Stimulated activated CD8-positive, alpha-beta memory T cell treated with anti-CD3 and anti-CD28 coated beads, Interleukin-2, amount 100 ng/mL, for 48 hours (primary cell): ENCODE data around the gene CINP.

Source experiments
- DNase-seq, 2 donors: peaks; one replicate each; pipeline ENCODE4 v3.0.0-alpha.2; 2020; ENCODE audit warnings: low read depth in 2 of 2

The CINP gene

DNA sequence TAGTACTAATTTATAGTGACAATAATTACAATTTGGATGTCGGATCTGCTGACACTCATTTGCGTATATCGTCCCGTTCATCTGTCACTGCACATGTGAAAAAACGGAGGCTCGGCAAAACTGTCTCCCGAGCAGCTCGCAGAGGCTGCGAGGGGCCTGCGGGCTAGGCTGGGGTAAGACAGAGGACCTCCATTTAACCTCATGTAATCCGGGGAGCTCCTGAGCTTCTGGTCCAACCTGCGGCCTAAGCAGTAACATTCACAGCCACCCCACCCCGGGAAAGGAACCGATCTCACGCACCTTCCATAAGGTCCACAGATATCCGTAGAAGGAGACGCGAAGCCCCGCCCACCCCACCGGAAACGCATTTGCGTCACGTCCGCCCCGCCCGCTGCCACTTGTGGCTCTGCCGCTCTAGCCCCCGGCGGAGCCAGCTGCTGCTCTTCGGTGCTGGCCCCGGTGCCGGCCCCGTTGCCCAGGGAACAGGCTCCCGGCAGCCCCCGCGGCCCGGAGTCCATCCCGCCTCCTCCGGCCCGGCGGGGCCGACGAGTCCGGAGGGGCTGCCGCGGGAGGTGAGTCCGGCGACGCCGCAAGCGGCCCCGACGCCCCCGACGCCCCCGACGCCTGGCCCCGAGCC lies at the start of gene CINP, which contains the start of gene TECPR2:
Gene CINP, minus strand, starts transcription at position 346 of the 637 bp plus-strand sequence. Its CDS starts 39 bp downstream, at position 307.
Gene TECPR2, plus strand, starts transcription at position 397 of the 637 bp plus-strand sequence. CDS start 13,781 bp downstream, outside the sequence.
- peak; percentile 95 to 99 for DNase-seq

DNA sequence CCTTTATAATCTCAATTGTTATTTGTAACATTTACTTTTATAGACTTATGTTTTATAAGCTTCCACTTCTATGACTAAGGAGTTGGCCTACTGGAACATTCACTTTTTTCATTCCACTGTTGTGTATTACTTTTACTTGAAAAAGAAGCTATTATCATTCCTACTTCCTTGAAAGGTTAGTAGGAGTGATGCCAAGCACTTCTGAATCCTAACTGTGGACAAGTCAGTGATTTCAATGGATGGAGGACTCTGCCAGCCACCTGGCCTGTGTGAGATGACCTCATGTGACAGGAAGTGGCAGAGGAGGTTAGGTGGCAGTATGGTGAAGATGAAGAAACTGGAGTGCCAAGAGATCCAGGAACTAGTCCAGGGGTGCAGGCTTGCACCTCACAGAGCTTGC lies 46.0 kb upstream of the CINP start:
- no peak for DNase-seq

DNA sequence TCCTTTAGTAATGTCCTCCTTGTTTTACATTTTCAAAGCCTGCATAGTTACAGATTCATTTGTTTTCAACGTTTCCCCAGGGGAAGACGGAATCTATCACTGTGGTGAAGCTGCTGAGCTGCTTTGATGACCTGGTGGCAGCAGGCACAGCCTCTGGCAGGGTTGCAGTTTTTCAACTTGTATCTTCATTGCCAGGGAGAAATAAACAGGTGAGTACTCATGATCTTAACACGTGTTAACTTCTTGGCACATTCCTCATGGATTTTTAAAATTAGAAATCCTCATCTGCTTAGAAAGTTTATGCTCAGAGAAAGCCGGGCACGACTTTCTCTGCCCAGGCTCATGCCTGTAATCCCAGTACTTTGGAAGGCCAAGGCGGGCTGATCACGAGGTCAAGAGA lies 44.6 kb upstream of the CINP start:
- no peak for DNase-seq

DNA sequence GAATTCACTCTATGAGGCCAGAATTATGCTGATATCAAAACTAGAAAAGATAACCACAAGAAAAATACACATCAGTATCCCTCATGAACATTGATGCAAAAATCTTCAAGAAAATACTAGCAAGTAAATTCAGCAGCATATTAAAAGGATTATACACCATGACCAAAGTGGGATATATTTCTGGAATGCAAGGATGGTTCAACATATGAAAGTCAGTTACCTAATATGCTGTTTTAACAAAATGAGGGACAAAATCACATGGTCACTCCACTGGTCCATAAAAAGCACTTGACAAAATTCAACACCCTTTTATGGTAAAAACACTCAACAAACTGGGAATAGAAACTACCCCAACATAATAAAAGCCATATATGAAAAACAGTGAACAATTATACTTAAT lies 40.3 kb upstream of the CINP start:
- no peak for DNase-seq

DNA sequence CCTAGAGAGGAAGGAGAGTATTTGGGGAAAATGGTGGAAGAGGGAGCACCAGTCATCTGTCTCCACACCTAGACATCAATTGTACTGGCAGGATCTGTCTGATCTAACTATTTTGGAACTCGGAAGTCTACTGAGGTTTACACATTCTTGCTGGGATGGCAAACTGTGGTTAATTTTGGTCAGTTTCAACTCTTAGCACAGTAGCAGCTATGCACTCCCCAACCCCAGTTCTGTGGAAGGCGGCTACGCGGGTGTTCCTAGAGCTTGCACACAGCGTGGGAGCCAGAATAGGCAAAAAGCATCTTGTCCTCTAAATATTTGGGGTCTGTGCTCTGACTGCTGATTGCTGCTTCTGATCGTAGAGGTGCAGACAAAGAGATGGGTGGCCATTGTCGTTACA lies 33.8 kb upstream of the CINP start:
- DNase-seq: no peak

DNA sequence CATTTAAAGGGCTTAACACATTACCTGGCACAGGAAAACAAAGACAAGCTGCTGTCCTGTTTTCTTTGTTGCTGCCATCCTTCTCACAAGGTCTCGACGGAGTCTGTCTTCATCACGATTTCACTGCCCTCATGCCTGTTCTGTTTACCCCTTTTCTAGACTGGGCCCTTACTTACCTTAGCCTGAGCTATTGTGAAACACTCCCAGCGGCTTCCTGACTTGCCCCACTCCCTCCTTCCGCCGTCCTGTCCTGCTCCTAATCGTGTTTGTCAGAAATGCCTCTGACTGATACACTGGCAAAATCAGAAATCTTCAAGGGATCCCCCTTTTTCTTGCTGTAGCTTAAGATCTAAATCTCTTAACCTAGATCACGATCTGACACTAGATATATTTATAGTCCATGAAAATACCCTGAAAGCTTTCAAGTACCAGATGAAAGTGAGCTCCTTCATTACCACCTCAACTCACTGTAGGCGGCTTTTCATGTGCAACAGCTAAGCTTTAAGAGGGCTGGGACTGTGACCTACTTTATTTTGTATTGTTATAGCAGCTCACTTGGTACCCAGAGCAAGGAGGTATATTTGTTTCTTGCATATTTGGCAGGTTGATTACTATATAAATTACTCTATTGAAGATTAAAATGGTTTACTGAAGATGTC lies 32.2 kb upstream of the CINP start:
- DNase-seq: no peak

DNA sequence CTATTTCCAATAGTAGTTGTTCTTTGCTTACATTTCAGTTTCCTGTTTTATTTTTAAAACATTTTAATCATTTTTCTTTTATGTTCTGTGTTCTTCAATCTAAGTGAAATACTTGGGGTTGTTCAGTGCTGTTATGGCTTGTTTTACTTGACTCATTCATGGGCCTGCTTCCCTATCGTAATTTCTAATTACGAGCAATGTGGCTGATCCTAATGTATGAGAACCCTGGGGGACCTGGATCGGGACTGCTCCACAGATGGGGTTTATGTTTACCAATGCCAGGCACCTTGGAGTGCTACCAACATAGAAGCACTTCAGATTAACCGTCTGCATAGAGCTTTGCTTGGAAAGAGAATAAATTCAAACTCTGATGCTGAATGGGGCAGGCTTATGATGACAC lies 29.8 kb upstream of the CINP start:
- no peak for DNase-seq

DNA sequence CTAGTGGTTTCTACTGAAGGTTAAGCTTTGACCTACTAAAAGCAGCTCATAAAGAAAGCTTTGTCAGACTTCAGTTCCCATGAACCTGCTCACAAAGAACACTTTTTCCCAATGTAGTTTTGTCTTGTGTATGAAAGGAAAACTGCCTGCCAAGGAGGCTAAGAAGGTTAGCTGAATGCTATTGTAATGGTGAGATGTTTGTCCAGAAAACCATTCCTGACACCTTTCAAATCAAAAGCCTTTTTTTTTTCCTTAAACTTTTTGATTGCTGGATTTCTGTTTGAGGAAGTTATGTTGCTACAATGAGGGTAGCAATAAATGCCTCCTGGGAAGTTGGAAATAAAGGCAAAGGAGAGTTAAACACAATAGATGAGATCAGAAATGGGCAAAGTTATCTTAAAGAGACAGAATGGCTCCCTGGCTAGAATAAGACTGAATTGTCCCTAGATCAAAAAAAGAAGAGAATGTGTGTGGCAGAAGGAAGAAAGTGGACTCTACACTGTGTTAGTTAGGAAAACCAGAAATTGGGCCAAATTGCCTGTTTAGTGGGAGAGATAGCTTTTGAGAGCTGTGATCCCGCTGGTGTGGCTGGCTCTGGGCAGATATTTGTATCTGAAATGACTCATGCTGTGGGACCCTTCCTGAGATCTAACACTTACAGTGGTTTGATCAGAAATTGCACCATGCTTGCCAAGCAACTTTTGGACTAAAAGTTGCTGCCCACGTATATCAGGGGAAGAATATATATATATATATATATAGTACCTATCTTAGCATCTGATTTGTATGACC lies 27.6 kb upstream of the CINP start:
- DNase-seq: no peak

DNA sequence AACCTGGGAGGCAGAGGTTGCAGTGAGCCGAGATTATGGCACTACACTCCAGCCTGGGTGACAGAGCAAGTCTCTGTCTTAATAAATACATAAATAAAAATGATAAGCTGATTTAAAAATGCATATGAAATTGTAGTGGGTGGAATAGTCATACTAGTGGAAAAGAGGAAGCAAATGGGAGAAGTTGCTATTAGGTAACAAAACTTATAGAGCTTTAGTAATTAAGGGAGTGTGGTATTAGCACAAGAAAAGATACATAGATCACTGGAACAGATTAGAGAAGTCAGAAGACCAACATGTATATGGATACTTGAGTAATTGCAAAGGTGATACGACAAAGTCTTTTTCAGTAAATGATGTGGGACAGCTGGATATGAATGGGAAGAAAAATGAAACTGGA lies 26.6 kb upstream of the CINP start:
- DNase-seq: no peak

DNA sequence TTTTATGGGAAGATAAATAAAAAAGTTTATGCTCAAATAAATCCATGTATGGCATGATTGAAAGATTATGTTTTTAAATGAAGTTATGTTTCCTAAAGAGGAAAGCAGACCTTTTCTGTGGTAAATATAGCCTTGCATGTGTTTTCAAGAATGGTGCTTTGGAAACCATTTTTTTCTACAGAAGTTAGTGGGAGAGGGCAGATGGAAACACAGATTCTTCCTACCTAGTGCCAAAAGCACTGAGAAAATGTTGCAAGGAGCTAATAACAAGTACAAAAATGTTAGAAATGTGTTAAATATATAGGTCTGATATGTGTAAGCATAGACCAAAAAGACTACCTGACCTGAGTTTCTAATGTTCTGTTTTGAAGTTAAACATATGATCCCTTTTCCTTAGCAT lies 24.4 kb upstream of the CINP start:
- DNase-seq: no peak

DNA sequence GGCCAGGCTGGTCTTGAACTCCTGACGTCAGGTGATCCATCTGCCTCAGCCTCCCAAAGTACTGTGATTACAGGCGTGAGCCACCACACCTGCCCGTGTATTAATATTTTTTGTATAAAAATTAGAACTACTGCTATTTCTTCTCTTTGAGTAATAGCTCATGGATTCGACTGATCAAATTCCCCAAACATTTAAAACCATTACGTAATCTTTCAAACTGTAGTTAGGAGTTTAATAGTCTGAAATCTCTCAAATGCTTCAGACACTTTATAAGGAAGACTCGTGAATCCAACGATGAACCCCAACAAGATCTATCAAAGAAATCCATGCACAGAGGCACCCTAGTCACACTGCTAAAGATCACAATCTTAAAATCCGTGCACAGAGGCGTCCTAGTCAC lies 16.1 kb upstream of the CINP start:
- no peak for DNase-seq

DNA sequence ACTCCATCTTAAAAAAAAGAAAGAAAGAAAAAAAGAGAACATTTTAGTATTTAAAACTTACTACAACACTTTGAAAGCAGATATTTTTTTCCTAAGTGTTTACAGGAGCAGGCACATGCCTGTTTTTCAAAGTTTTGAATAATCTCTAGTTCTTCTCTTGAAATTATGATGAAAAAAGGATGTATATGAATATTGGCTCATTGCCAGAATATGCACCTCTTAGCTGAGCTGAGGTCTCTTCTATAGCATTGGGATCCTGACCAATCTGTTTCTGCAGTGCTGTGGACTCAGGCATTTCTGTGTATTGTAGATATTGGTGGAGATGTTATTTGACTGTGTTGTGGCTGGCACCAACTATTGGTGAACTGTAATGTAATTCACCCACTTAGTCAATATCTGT lies 15.0 kb upstream of the CINP start:
- no peak for DNase-seq

DNA sequence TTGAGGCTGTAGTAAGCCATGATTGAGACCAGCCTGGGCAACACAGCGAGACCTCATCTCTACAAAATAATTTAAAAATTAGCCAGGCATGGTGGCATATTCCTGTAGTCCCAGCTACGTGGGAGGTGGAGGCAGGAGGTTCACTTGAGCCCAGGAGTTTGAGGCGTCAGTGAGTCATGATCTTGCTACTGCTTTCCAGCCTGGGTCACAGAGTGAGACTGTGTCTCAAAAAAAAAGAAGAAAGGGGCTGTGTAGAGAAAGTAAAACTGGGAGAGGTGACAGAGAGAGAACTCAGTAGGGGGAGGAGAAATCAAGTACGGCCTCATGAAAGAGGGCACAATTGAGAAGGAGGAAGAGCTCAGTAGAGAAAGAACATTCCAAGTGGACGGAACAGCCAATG lies 12.4 kb upstream of the CINP start:
- no peak for DNase-seq

DNA sequence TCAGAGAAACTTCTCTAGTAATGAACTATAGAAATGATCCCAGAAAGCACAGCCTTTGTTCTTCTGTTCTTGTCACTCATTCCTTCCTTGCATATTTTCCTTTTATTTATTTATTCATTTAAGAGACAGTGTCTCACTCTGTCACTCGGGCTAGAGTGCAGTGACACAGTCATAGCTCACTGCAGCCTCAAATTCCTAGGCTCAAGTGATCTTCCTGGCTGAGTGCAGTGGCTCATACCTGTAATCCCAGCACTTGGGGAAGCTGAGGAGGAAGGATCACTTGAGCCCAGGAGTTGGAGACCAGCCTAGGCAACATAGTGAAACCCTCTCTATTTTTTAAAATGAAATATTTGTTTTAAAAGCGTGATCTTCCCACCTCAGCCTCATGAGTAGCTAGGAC lies 11.6 kb upstream of the CINP start:
- no peak for DNase-seq

DNA sequence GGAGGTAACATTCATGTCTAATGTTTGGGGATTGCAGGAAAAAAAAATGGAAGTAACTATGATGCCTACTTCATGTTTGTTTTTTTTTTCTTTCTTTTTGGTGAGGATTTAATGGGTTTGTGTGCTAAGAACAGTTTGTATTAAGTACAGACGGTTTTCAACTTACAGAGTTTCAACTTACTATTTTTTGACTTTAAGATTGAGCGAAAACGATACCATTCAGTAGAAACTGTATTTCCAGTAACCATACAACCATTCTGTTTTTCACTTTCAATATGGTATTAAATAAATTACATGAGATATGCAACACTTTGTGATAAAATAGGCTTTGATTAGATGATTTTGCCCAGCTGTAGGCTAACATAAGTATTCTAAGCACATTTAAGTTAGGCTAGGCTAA lies 10.4 kb upstream of the CINP start:
- DNase-seq: no peak

DNA sequence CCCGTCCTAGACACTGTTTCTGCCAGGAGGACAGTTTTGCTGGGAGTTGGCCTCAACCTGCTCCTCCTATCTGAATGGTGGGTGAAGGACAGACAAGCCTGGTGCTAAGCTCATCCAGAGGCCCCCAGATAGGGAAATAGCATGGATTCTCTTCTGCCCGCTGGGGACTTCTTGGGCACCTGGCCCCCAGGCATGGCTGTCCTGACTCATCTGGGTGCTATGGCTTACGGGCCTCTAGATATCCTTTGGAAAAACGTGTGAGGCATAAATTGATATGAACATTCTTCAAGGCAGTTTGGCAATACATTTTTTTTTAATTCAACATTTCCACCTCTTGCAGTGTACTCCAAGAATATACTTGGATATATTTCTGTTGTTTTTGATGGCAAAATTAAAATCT lies 8.7 kb upstream of the CINP start:
- no peak for DNase-seq

DNA sequence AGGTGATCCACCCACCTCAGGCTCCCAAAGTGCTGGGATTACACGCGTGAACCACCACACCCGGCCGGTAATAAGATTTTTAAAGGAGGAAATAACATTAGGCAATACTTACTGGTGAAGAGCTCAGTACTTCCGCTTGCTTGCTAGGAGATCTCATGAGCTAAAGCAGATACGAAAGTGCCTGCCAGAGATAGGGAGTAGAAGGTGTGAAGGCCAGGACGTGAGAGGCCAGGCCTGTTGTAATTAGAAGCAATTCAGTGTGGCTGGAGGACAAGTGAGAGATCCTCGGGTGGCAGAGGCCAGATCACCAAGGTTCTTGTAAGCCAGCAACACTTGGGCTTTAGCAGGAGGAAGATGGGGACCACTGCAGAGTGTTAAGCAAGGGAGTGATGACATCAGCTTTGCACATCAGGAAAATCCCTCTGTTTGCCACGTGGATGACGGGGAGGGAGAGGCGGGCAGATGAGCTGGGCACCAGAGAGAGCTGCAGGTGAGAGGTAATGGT lies 7.7 kb upstream of the CINP start:
- DNase-seq: no peak

DNA sequence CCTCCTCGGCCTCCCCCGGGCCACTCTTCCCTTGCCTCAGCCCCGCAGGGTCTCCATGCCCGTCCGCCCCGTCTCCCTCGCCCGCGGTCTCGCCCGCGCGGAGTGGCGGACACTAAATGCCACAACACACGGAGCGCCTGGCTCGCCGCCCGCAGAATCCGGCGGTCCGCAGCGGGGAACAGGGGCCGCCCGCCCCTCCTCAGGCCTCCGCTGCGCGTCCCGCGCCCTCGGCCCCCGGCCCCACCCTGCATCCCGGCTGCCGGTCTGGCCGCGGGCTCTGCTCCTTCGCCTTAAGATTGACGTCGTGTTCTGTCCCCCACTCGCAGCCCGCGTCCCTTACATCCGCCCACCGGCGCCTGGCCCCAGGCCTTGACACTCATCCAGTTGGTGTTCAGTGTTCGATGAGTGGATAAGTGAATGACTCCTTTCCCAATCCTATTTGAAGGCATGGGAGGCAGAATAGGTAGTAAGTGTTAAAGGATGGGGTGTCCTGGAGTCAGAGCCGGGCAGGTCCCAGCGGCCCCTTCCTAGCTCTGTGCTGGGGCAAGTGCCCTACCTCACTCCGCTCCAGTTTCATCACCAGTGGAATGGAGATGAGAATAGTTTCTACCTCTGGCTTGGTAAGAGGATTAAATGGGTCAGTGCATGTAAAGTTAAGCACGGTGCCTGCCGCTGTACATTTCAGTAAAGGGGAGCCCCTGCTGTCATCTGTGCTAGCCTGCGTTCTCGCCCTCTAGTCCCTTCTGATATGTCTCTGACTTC lies 673 bp upstream of the CINP start:
- DNase-seq: peak; percentile 13 to 20

DNA sequence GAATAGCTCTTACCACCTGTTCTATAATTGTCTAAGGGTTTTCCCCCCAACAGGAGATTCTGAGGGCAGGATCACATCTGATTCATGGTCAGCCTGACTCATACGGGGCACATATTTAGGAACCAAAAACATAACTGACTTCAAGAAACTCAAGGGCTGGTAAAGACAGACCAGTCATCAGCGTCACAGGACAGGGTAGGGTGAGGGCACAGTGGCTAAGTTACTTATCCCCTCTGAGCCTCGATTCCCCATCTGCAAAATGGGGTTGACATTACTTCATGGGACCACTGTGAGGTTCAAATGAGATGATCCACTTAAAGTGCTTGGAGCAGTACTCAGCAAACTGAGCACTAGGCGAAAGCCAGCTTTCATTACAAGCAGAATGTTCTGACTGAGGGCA lies 606 bp downstream of the CINP start:
- peak; percentile 8 to 40 for DNase-seq

DNA sequence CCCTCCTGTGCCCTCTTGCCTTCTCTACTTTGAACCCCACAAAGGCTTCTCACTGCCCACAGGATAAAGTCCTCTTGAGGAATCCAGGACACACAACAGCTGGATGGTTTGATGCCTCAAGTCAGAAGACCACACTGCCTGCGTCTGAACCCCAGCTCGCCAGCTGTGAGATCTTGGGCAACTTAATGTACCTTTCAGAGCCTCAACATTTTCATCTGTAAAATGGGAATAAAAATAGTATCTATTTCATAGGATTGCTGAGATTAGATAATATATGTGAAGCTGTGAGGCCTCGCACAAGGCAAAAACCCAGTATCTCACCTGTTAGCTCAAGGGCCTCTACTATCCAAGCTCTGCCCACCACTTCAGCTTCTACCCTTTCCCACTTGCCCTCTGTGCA lies 2.3 kb downstream of the CINP start:
- no peak for DNase-seq

DNA sequence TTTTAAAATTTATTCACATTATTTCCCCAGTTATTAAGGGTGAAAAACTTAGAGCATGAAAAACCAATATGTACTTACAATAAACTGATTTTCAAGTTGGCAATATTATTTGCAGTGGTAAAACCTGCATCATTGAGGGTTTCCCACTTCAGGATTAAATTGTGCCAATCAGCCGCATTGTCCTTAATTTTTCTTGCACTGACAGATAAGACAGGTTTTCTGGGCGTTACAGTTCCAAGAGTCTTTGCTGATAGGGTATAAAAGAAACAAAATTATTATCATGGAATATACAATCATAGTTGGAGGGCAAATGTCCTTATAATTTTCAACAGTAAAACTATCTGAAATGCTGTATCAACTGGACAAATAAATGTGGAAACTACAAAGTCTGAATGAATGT lies 3.3 kb downstream of the CINP start:
- no peak for DNase-seq

DNA sequence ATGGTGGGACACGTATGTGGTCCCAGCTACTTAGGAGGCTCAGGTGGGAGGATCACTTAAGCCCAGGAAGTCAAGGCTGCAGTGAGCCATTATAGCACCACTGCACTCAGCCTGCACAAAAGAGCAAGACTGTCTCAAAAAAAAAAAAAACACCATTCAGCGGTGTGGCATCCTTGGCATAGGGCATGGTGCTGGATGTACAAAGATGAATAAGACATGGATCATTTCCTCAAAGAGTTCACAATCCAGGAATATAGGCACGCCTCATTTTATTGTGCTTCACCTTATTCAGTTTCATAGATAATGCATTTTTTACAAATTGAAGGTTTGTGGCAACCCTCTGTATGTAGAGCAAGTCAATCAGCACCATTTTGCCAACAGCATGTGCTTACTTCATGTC lies 6.4 kb downstream of the CINP start:
- DNase-seq: no peak
